Nephron progenitor cell (in vitro differentiated cells): ENCODE data around the gene SPOP.

Experiments used
- DNase-seq: peaks from one replicate; pipeline ENCODE4 v3.0.0; 2021
- H3K27ac Mint-ChIP-seq: 2 replicates; pipeline ENCODE4 v1.8.0; 2021; ENCODE audit warnings: mild to moderate bottlenecking, moderate library complexity, mixed read lengths
- H3K27me3 Mint-ChIP-seq: 2 replicates; pipeline ENCODE4 v1.8.0; 2021; ENCODE audit warnings: mild to moderate bottlenecking, low read depth, mixed read lengths; ENCODE audit not compliant: poor library complexity
- H3K36me3 Mint-ChIP-seq: 2 replicates; pipeline ENCODE4 v1.8.0; 2021; ENCODE audit warnings: low read depth, mixed read lengths
- H3K4me1 Mint-ChIP-seq: 2 replicates; pipeline ENCODE4 v1.8.0; 2021; ENCODE audit warnings: mixed read lengths
- H3K4me3 Mint-ChIP-seq: 2 replicates; pipeline ENCODE4 v1.8.0; 2021; ENCODE audit warnings: mild to moderate bottlenecking, moderate library complexity, mixed read lengths
- H3K9me3 Mint-ChIP-seq: 2 replicates; pipeline ENCODE4 v1.8.0; 2021; ENCODE audit warnings: mild to moderate bottlenecking, moderate library complexity, mixed read lengths
- TF ChIP-seq, protein P1 (sequence below): fragments of 200-600 bp; sonication (generic); IDR thresholded peaks from 2 replicates; pipeline ENCODE4 v1.5.0; 2021; ENCODE audit warnings: antibody characterized with exemption

SPOP gene

DNA sequence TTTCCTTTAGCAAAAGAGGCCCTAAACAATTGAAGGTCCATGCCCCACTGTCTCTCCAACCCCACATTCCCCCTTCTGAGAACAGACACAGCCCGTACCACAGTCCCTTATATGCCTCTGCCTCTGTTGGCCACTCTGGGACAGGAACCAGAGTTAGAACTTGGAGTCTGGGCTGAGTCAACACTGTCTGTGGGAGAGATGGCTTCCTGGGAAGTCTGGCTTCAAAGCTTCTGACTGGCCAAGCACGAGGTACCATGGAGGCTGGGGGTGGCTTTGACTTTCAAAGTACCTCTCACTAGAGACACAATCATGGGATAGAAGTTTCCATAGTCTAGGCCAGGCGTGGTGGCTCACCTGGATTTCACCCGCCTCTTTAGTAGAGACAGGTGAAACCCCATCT, 14.9 kb upstream of the SPOP start:
- peaks cover 28% of the 10 kb centered on the region for H3K4me1 Mint-ChIP-seq
- DNase-seq, result no peak
- H3K27me3 Mint-ChIP-seq, result peaks cover 12% of the 10 kb centered on the region
- no peaks in the 10 kb centered on the region for H3K36me3 Mint-ChIP-seq
- no peaks in the 10 kb centered on the region for H3K9me3 Mint-ChIP-seq
- no peak overlapping the region for H3K4me3 Mint-ChIP-seq
- no peak overlapping the region for H3K27ac Mint-ChIP-seq
- TF ChIP-seq, protein P1, sequence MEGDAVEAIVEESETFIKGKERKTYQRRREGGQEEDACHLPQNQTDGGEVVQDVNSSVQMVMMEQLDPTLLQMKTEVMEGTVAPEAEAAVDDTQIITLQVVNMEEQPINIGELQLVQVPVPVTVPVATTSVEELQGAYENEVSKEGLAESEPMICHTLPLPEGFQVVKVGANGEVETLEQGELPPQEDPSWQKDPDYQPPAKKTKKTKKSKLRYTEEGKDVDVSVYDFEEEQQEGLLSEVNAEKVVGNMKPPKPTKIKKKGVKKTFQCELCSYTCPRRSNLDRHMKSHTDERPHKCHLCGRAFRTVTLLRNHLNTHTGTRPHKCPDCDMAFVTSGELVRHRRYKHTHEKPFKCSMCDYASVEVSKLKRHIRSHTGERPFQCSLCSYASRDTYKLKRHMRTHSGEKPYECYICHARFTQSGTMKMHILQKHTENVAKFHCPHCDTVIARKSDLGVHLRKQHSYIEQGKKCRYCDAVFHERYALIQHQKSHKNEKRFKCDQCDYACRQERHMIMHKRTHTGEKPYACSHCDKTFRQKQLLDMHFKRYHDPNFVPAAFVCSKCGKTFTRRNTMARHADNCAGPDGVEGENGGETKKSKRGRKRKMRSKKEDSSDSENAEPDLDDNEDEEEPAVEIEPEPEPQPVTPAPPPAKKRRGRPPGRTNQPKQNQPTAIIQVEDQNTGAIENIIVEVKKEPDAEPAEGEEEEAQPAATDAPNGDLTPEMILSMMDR, result no peak

- Mint-ChIP-seq H3K36me3 (no peaks in the 10 kb centered on the region), H3K9me3 (no peaks in the 10 kb centered on the region), H3K27ac (peak overlapping the region; percentile 0), H3K4me3 (peak overlapping the region; percentile 13), H3K4me1 (peaks cover 29% of the 10 kb centered on the region), H3K27me3 (peaks cover 12% of the 10 kb centered on the region)
- no peak for DNase-seq
- TF ChIP-seq, protein P1, result no peak
Observed at GRCh38 chr17:49691677-49692191, 13.8 kb upstream of the SPOP start.

GRCh38 chr17:49691086-49691676, 13.3 kb upstream of the SPOP start:
- peak overlapping the region; percentile 0 for H3K27ac Mint-ChIP-seq
- H3K9me3 Mint-ChIP-seq, result no peaks in the 10 kb centered on the region
- H3K4me3 Mint-ChIP-seq, result peak overlapping the region; percentile 13
- TF ChIP-seq, protein P1, result no peak
- DNase-seq, result no peak
- peaks cover 29% of the 10 kb centered on the region for H3K4me1 Mint-ChIP-seq
- peaks cover 12% of the 10 kb centered on the region for H3K27me3 Mint-ChIP-seq
- H3K36me3 Mint-ChIP-seq, result no peaks in the 10 kb centered on the region

GRCh38 chr17:49690256-49690655, 12.4 kb upstream of the SPOP start:
- DNase-seq, result no peak
- peaks cover 12% of the 10 kb centered on the region for H3K27me3 Mint-ChIP-seq
- H3K36me3 Mint-ChIP-seq, result no peaks in the 10 kb centered on the region
- no peak overlapping the region for H3K27ac Mint-ChIP-seq
- no peak overlapping the region for H3K4me3 Mint-ChIP-seq
- H3K9me3 Mint-ChIP-seq, result no peaks in the 10 kb centered on the region
- TF ChIP-seq, protein P1, result no peak
- H3K4me1 Mint-ChIP-seq, result peaks cover 27% of the 10 kb centered on the region

DNA sequence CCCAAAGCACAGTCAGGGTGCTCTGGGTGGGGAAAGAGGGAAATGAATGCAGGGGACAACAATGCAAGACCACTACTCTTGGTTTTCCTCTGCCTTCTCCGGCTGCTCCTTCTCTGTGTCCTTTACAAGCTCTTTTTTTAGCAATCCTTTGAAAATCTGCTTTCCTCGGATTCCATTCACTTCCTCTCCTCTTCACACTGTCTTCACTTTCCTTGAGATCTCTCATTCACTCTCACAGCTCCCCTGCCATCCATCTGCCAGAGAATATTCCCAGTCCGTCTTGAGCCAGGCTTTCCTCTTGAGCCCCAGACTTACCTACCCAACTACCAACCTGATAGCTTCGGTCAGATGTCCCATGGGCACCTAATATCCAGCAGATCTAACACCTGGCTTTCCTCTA, 11.0 kb upstream of the SPOP start:
- no peaks in the 10 kb centered on the region for H3K9me3 Mint-ChIP-seq
- H3K36me3 Mint-ChIP-seq, result no peaks in the 10 kb centered on the region
- peaks cover 20% of the 10 kb centered on the region for H3K4me1 Mint-ChIP-seq
- DNase-seq, result no peak
- H3K27ac Mint-ChIP-seq, result peak overlapping the region; percentile 7
- no peak overlapping the region for H3K4me3 Mint-ChIP-seq
- TF ChIP-seq, protein P1, result no peak
- H3K27me3 Mint-ChIP-seq, result peaks cover 13% of the 10 kb centered on the region

GRCh38 chr17:49687878-49688491, 10.1 kb upstream of the SPOP start:
- peaks cover 20% of the 10 kb centered on the region for H3K4me1 Mint-ChIP-seq
- H3K4me3 Mint-ChIP-seq, result no peak overlapping the region
- peaks cover 12% of the 10 kb centered on the region for H3K27me3 Mint-ChIP-seq
- H3K27ac Mint-ChIP-seq, result peak overlapping the region; percentile 37
- no peaks in the 10 kb centered on the region for H3K9me3 Mint-ChIP-seq
- H3K36me3 Mint-ChIP-seq, result no peaks in the 10 kb centered on the region
- TF ChIP-seq, protein P1, result no peak
- no peak for DNase-seq
